SK-MEL-5 (cell line): ENCODE measurements around the gene KDM7A. TPM values are rescaled to one million over a fixed set of nuclear protein-coding genes. Genes with fewer than 3 reads are reported as not detected.
"Not testable (repeated sequence)": the region's sequence is repeated elsewhere in the genome, so short reads cannot be mapped to it uniquely, and the experiment has no call there.

Experiments used
- DNase-seq: peaks from one replicate; pipeline ENCODE4 v3.0.0-alpha.2; 2016; ENCODE audit warnings: low read depth, low spot score
- in situ Hi-C: cut with HindIII; loops from 2 replicates; pipeline ENCODE4 v1.10.0; 2016; ENCODE audit warnings: low sequenced_read_pairs, high pct_unique_total_duplicates, low pct_unique_long_range_greater_than_20kb
- total RNA-seq: library from RNA; depleted of rRNA; stranded (reverse); fragments of >200 nt; shearing (Covaris generic); gene quantifications from 2 replicates; pipeline ENCODE4 v1.2.3, GENCODE V29; 2014

The KDM7A gene
- total RNA-seq, 1 experiment from 2014 or later = 5.3 TPM

DNA sequence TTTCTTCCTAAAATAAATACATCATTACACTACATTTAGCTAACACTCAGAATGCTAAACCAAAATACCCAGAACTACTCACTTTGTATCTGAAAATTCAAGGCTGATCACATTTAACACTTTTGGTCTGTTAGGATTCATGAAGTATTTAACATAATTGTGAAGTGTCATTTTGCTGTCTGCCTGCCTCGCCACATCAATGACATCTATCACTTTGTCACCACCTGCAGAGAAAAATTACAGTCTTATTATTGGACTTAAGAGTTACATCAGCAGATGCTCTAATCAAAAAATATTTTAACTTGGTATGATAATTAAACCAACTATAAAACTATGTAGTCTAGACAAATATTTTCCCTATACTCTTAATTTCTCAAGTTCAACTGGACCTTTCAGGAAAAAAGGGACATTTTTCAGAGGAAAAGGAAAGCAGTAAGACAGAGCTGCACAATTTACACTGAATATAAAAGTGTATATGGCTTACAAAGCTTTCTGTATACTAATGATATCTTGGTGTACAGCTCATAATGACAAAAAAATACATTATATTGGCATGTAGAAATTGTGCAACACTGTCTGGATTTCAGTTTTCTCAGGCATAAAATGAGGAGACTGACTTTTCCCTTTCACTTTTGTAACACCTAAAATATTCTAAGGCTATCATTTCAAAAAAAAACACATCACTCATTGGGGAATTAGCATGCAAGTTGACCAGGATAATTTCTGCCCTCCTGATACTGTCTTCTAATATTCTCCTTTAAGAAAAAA lies 49.2 kb downstream of the KDM7A start:
- DNase-seq = no peak
- in situ Hi-C loops = no loop called here

DNA sequence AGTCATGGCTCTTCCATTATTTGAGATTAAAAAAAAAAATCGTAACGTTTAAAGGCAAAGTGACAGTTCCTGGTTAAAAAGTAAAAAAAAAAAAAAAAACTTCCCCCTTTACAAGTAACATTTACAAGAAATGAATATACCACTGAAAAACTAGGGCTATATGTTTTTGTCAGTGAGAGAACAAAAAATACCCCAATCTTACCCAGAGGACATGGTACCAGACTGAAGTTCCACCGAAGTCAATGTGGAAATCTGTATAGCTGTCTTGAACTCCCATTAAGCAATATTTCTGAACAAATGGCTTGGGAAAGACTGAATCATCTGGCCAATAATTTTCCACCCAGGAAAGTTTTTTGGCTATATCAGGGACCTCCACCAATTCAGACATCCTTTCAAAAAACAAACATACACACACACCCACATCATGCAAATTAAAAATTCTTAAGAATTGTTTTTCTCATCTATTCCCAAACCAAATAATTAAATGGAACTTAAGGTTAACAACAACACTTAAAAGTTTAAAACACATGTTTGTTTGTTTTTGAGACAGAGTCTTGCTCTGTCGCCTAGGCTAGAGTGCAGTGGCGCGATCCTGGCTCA lies 50.2 kb downstream of the KDM7A start:
- in situ Hi-C loops = no loop called here
- DNase-seq = no peak

DNA sequence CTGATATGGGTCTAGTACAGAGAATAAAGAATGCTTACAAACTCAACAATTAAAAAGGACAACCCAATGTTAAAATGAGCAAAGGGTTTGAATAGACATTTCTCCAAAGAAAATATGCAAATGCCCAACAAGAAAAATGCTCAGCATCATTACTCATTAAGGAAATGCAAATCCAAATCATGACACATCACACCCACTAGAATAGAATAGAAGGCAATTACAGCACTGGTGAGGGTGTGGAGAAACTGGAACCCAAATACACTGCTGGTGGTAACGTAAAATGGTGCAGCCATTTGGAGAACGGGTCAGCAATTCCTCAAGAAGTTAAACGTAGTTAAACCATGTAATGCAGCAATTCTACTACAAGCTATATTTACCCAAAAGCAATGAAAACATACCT lies 53.8 kb downstream of the KDM7A start:
- in situ Hi-C loops = no loop called here
- no peak for DNase-seq

GRCh38 chr7:140121326-140121725 lies 55.5 kb downstream of the KDM7A start:
- DNase-seq = no peak
- in situ Hi-C loops = no loop called here

GRCh38 chr7:140114817-140115216 lies 62.0 kb downstream of the KDM7A start:
- in situ Hi-C loops, DNase-seq: not testable (repeated sequence)

GRCh38 chr7:140108777-140109176 lies 68.0 kb downstream of the KDM7A start:
- DNase-seq, in situ Hi-C loops: not testable (repeated sequence)

GRCh38 chr7:140096459-140096858 lies 80.3 kb downstream of the KDM7A start:
- in situ Hi-C loops = no loop called here
- no peak for DNase-seq

DNA sequence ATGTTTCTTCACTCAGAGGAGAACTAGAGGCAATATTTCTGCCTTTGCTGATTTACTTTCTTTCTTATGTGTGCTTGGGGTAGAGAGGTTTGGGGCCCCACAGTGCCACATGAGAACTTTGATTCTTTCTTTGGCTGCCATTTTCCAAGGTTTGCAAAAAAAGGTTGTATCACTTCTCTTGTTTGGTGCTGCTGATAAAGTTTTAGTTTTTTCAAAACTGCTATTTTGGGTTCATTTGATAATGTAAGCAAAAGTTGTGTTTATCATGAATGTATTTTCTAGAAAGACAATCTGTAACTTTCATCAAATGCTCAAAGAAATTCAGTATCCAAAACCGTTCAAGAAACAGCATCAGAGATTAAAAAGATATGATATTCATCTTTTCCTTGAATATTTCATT lies 83.4 kb downstream of the KDM7A start:
- DNase-seq = no peak
- in situ Hi-C loops = no loop called here

DNA sequence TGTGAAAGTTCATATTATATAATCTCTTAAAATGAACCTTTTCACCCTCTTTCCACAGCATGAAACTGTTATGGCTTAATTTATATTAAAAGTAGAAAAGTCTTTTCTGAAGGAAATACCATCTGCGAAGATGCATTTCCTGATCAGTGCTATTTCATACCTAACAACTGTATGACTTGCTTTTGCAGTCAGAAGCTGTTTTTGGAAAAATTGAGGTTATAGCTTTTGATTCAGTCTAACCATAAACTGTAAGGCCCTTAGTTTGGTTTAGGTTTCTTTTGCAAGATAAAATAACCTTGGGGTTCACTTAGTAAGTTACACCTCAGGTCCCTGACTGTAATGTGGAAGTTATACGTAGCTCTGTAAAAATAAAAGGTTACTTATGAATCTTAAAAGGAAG lies 91.3 kb downstream of the KDM7A start:
- DNase-seq = no peak
- in situ Hi-C loops = no loop called here

DNA sequence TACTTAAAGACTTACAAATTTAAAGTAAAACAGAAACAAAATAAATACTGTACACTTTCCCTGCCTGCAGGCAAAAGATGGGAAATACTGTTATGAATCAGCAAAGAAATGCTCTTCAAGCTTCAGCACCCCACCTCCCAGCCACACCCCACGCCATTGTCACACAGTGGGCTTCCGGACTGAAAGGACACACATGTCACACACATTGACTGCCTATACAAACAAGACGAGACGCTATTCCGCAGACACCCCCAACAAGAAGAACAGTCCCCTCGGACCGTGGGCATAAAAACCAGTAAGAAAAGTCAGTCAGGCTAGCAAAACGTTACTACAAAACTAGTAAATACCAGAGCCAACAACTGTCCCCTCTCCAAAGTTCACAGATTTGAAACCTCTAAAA lies 91.8 kb downstream of the KDM7A start:
- no peak for DNase-seq
- in situ Hi-C loops = no loop called here

DNA sequence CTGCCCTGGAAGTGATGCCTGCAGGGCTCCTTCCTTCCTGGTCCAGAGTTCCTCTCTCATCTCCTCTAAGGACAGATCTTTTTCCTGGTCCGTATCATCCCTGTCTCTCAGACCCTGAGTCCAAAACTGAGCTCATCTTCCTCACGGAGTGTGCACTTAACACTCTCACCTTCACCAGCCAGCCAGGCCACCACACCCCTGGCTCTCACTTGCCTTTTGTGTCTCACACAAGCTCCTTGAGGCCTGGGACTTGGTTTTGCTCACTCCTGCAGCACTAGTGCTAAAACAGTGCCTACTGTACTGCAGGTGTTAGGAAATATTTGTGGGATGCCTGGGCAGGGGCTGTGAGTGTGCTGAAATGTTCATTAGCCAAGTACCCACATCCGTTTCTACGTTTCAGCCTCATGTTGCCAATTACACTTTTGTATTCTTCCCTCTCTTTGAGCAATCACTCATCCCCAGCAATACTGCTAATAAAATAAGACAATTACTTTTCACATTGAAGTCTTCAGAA lies 92.6 kb downstream of the KDM7A start:
- no peak for DNase-seq
- in situ Hi-C loops = no loop called here

GRCh38 chr7:140082770-140083169 lies 94.0 kb downstream of the KDM7A start:
- in situ Hi-C loops = no loop called here
- no peak for DNase-seq

GRCh38 chr7:140081774-140082425 lies 94.9 kb downstream of the KDM7A start:
- no peak for DNase-seq
- in situ Hi-C loops = no loop called here

- no peak for DNase-seq
- in situ Hi-C loops = no loop called here
These were observed 95.9 kb downstream of the KDM7A start for GRCh38 chr7:140080919-140081318.

DNA sequence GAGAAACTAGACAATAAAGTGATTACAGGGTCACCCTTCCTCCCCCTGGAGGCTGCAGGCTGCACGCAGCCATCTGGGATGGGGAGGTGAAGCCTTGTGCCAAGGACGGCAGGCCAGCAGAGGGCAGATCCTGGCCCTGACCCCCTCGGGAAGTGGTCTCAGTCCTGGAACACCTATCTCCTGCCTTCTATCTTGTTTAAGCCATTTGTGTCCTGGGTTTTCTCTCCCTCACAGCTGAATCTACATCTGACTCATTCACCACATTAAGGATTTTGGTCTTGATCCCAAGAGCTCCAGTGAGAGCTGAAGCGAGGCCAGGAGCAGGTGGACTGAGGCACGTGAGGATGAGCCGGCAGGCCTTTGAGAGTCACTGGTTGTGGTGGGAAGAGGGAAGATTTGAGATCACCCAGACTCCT lies 97.7 kb downstream of the KDM7A start:
- peak; percentile 54 for DNase-seq
- in situ Hi-C loops = no loop called here

- no peak for DNase-seq
- in situ Hi-C loops = no loop called here
These were observed 98.4 kb downstream of the KDM7A start for GRCh38 chr7:140078392-140078791.

DNA sequence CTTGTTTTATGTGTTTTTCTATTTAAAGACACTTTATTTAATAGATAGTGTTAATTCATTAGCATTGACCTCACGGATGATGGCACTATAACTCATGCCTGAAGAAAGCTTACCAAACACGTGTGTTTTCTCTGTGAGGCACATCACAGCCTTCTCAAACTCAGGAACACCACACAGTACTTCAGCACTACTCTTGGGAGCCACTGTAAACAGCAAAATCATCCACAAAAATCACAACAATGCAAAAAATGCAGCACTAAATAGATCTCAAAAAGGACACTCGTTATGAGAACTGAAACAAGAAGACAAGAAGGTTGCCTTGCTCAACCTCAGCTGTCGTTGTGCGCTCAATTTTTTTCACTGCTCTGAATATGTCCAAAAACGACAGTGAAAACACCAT lies 102.0 kb downstream of the KDM7A start:
- DNase-seq = no peak
- in situ Hi-C loops = no loop called here

- DNase-seq = no peak
- in situ Hi-C loops = no loop called here
These were observed 106.2 kb downstream of the KDM7A start for GRCh38 chr7:140070546-140070945.
